ENCODE results near the gene SPATA33.
"Not testable (repeated sequence)": the region's sequence is repeated elsewhere in the genome, so short reads cannot be mapped to it uniquely, and the experiment has no call there.

SPATA33 gene

DNA sequence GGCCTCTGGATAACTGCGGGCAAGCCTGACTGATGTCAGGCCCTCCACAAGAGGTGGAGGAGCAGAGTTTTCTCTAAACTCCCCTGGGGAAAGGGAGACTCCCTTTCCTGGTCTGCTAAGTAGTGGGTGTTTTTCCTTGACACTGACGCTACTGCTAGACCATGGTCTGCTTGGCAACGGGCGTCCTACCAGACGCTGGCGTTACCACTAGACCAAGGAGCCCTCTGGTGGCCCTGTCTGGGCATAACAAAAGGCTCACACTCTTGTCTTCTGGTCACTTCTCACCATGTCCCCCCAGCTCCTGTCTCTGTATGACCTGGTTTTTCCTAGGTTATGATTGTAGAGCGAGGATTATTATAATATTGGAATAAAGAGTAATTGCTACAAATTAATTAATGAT, 9.4 kb downstream of the SPATA33 start:
- DNase-seq, result not testable (repeated sequence)

DNA sequence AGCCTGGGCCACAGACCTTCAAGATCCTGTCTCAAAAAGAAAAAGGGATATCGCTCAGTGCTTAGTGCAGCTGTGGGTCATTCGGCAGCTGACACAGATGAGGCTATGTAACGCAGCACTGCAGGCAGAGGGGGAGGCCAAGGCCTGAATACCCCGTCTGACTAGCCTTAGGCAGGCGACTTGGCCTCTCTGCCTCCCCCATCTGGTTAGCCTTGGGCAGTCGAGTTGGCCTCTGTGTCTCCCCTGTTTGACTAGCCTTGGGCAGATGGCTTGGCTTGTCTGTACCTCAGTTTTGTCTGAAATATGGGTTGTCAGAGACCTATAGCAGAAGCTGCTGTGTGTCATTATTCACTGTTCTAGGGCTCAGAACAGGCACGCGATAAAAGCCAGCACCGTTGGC, 10.0 kb downstream of the SPATA33 start:
- DNase-seq, result no peak

DNA sequence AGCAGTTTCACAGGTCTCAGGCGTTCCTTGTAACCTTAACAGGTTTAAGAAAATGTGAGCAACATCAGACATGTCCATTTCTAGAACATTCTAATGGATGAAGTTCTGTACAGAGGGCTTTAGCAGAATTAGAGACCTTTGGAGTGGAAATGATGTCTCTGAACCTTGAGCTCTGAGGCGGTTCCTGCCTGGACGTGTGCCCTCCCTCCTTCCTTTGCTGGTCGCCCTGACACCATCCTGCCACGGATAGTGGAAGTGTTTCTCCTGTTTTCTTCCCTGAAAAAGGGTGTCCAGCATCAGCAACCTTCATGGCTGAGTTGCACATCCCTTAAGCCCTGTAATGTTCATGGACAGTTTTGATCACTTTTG, 11.1 kb downstream of the SPATA33 start:
- DNase-seq, result no peak

DNA sequence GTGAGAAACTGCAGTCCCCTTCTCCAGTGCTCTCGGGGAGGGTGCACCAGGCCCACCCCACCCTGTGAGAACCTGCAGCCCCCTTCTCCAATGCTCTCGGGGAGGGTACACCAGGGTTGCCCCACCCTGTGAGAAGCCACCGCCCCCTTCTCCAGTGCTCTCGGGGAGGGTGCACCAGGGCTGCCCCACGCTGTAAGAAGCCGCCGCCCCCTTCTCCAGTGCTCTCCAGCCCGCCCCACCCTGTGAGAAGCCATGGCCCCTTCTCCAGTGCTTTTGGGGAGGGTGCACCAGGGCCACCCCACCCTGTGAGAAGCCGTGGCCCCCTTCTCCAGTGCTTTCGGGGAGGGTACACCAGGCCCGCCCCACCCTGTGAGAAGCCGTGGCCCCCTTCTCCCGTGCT, 12.1 kb downstream of the SPATA33 start:
- DNase-seq, result no peak

DNA sequence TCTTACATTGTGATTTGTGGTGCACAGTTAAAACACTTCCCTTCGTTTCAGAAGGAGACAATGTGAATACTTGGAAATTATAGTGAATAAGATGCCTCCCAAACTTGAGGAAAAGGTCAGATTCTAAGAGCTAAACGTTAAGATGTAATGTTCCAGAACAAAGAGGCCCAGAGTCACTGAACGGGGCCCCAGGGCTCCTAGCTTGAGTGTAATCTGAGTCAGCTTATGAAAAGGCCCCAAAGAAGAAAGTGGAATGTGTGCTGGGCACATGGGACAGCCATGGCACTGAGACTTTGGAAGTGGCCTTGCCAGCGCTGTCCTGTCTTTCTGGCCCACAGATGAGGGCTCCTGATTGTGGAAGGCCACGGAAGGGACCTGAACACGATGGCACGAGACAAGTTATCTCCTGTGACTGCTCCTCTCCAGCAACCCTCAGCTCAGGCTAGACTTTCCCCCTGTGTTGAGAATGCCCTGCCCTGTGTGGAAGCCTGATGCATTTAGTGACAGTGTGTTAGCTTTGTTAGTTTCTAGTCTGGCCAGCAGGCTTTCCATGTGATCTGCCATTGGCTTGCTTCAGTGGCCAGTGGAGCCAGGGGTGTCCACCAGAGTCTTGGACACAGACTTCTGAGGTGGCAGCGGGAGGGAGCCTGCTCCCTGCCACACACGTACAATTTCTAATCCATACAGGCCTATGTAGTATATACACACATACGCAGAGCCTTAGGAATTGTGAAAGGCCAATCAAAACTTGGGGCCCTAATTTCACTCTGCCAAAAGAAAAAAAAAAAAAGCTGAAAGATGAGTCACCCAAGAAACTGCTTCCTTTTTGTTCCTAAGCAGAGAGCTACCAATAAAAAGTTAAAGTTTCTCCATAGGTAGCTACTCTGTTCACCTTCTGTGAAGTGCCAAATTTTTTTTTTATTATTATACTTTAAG, 13.1 kb downstream of the SPATA33 start:
- DNase-seq, result no peak

DNA sequence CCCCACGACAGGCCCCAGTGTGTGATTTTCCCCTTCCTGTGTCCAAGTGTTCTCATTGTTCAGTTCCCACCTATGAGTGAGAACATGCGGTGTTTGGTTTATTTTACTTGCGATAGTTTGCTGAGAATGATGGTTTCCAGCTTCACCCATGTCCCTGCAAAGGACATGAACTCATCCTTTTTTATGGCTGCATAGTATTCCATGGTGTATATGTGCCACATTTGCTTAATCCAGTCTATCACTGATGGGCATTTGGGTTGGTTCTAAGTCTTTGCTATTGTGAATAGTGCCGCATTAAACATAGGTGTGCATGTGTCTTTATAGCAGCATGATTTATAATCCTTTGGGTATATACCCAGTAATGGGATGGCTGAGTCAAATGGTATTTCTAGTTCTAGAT, 13.9 kb downstream of the SPATA33 start:
- not testable (repeated sequence) for DNase-seq

DNA sequence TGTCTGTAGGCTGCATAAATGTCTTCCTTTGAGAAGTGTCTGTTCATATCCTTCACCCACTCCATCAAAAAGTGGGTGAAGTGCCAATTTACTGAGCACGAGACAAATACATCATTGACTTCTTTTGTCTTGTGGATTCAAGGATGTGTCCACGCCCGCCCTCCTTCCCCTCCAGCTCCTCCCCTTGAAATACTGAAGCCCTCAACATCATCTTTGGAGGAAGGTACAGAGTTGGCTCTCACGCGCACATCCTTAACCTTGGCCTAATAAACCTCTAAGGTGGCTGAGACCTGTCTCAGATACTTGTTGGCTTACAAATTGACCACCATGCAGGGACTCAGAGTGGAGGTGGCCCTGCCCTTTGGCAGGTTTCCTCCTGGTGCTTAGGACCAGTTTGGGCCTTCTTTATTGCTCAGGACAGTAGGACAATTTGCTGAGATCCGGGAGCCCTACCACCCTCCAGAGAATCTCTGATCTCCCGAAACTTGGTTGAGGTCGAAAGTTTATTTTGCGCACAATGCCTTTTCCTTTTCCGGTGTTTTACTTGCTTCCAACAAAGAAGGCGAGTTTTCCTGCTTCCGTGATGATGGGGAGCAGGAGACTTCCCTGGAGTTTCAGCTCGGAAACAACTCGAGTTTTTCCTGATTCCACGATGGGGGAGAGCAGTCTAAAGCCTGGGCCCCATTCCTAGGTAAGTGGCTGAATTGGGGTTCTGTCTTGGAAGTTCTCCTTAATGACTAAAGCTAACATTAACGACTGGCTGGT, 14.7 kb downstream of the SPATA33 start:
- no peak for DNase-seq

DNA sequence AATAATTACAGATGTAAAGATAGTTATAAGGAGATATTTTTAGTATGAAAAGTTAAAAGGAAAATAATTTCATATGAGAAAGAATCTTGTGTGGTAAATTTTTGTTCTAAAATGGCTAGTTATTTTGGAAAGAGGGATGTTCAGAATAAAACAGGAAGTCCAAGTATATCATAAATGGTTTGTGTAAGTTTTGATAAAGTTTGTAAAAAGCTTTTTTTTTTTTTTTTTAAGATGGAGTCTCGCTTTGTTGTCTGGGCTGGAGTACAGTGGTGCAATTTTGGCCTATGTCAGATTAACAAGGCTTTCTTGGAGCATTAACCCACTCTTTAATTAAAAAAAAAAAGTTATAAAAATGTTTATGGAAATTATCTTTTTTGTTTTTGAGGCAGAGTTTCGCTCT, 20.6 kb downstream of the SPATA33 start:
- DNase-seq, result no peak

DNA sequence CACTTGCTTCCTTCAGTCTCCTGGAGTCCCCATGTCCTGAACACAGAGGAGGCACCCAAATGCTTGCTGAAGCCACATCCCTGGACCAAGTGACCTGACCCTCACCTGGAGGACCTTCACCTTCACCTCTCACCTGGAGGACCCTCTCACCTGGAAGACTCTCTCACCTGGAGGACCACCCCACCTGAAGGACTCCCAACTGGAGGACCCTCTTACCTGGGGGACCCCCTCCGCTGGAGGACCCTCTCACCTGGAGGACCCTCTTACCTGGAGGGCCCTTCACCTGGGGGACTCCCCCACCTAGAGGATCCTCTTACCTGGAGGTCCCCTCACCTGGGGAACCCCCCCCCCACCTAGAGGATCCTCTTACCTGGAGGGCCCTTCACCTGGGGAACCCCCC, 28.3 kb downstream of the SPATA33 start:
- DNase-seq, result no peak

DNA sequence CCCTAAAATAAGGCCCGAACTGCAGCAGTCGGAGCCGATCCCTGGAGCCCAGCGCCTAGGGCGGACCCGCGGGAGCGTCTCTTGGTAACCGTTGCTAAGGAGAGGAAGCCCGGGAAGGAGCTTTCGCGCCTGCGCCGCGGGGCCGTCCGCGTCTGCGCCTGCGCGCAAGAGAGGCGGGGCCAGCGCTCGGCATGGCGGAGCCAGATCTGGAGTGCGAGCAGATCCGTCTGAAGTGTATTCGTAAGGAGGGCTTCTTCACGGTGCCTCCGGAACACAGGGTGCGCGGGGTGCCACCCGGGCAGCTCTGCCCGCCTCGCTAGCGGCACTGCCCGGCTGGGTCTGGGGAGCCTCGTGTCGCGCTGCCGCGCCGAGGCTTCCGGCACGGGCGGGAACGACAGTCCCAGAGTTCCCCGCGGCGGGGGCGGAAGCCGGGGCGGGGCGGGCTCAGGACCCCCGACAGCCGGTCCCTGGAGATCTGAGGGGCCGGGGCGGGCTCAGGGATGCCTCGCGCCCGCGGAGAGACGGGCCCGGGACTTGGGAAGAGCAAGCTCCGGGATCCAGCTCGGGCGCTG, 29.0 kb downstream of the SPATA33 start, which contains the start of gene CDK10:
CDK10 (plus strand) TSS at position 170 of the 572 bp plus-strand sequence; CDS start at position 192, 22 bp downstream.
- DNase-seq, result peak; percentile 87

DNA sequence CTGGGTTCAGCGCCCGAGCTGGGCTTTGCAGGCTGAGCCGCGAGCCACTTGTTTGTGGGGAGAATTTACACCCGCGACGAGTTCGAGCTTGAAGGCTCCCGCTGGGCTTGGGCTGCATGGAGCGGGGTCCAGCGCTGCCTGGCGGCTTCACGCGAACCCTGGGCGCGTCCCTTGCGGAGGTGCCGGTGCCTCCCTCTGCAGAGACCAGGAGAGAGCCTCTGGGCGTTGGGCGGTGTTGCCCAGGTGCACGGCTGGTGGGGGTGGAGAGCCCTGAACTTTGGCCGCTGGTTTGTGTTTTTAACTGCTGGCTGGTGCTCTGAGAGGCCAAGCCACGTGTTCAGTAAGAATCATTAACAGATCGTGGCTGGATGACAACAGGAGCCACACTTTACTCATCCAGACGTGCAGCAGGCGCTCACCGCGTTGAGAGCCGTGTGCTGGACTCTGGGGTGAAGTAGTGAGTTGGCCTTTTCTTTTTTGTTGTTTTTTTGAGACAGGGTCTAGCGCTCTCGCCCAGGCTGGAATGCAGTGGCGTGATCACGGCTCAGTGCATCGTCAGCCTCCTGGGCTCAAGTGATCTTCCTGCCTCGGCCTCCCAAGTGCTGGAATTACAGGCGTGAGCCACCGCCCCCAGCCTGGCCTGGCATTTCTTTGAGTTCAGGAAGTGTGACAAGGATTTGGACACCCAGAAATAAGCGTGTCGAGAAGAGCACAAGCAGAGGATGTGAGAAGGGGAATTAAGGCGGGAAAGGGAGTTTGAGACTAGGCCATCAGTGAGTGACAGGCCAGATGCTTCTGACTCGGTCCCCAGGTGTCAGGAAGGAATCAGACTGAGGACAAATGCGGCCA, 29.7 kb downstream of the SPATA33 start:
- no peak for DNase-seq

DNA sequence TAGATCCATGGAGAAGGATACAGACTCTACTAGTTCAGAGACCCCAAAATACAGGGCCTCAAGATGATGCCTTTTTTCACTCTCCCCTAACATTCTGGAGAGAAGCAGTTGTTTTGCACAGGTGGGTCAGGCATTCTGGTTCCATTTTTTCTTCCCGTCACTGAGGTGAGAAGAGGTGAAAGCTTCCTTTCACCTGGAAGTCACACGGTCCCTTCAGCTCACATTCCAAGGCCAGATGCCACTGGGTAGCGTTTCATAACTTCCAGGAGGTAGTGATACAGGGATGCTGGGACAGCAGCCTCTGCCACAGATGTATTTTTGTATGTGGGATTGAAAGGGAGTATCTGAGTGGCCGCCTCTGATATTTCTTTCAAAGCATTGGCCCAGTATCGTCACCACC, 30.8 kb downstream of the SPATA33 start:
- DNase-seq, result no peak

DNA sequence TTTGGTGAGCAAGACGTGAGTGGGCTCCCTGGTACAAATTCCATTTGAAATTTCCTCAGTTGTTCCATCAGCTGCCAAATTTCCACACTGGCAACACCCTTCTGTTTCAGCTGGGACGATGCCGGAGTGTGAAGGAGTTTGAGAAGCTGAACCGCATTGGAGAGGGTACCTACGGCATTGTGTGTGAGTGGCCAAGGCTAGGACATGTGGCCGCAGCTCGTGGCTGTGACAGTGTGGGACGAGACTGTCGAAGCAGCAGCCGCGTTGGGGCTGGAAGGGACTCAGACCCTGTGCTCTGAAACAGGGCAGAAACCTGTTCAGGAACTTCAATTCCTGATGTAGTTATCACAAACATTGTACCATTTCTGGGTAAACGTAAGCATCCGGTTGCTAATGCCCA, 31.5 kb downstream of the SPATA33 start:
- DNase-seq, result no peak

DNA sequence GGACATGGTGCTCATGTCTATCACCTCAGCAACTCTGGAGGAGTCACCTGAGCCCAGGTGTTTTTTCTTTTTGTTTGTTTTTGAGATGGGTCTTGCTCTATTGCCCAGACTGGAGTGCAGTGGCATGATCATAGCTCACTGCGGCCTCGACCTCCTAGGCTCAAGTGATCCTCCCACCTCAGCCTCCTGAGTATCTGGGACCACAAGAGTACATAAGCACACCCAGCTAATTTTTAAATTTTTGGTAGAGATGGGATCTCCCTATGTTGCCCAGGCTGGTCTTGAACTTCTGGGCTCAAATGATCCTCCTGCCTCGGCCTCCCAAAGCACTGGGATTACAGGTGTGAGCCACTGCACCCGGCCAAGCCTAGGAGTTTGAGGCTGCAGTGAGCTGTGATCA, 32.0 kb downstream of the SPATA33 start:
- not testable (repeated sequence) for DNase-seq

DNA sequence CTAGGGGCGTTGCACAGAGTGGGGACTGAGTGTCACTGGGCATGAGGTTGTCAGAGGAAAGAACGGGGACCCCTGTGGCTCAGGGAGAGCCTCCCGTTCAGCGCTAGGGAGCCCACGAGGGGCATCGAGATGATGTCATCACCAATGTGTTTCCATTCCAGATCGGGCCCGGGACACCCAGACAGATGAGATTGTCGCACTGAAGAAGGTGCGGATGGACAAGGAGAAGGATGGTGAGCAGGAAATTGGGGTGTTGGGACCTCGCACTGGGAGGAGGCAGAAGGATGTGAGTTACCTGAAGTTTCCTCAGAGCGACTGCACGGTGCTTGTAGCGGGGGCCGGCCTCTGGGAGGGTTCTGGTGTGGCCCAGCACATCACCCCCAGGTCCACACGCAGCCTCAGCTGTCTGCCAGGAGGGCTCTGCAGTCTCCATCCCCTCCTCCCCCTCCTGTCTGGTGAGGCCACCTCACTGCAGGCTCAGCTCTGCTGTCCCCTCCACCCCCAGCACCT, 32.8 kb downstream of the SPATA33 start:
- DNase-seq, result no peak

DNA sequence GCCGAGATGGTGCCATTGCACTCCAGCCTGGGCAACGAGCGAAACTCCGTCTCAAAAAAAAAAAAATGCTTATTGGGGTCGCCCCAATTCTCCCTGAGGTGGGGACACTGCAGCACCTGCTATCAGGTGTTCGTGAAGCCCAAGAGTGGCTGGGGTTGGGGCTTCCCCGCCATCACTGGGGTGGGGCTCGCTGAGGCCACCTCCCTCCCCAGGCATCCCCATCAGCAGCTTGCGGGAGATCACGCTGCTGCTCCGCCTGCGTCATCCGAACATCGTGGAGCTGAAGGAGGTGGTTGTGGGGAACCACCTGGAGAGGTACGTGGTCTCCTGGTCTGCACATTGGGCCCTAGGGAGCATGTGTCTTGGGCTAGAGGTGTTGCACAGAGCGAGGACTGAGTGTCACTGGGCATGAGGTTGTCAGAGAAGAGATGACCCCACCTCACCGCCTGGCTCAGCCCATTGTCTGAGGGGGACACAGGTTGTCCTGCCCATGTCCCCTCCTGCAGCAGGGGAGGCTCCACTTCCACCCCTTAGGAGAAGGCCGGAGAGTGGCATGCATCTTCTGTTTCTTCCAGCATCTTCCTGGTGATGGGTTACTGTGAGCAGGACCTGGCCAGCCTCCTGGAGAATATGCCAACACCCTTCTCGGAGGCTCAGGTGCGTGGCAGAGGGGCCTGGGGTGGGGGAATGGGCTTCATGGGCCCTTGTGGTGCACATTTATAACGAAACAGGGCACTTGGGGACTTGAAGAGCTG, 33.8 kb downstream of the SPATA33 start:
- no peak for DNase-seq

DNA sequence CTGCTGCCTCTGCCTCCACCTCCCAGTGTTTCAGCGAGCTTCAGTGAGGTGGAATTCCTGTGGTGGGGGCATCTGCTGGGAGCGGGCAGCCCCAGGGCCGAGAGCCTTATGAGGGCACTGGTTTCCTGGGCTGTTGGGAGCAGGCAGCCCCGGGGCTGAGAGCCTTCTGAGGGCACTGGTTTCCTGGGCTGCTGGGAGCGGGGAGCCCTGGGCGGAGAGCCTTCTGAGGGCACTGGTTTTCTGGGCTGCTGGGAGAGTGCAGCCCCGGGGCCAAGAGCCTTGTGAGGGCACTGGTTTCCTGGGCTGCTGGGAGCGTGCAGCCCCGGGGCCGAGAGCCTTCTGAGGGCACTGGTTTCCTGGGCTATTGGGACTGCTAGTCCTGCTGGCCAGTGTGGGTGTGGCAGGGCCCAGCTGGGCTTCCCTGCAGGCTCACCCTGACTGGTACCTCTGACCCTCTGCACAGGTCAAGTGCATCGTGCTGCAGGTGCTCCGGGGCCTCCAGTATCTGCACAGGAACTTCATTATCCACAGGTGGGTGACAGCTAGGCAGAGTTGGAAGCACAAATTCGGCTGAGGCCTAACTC, 34.4 kb downstream of the SPATA33 start:
- DNase-seq, result no peak

DNA sequence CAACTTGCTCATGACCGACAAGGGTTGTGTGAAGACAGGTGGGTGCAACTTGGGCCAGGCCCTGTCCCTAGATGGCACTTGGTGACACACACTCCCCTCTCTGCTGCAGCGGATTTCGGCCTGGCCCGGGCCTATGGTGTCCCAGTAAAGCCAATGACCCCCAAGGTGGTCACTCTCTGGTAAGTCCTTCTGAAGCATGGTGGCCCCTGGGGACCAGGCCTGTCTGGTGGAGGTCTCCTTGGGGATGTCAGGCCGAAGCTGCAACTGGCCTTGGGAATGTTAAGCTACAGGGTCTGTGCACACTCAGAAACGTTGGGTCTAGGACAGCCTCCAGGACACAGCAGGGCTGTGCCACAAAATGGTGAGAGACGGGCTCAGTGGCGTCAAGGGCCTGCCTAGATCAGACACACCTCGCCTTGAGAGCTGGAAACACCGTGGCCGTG, 35.7 kb downstream of the SPATA33 start:
- DNase-seq, result no peak

DNA sequence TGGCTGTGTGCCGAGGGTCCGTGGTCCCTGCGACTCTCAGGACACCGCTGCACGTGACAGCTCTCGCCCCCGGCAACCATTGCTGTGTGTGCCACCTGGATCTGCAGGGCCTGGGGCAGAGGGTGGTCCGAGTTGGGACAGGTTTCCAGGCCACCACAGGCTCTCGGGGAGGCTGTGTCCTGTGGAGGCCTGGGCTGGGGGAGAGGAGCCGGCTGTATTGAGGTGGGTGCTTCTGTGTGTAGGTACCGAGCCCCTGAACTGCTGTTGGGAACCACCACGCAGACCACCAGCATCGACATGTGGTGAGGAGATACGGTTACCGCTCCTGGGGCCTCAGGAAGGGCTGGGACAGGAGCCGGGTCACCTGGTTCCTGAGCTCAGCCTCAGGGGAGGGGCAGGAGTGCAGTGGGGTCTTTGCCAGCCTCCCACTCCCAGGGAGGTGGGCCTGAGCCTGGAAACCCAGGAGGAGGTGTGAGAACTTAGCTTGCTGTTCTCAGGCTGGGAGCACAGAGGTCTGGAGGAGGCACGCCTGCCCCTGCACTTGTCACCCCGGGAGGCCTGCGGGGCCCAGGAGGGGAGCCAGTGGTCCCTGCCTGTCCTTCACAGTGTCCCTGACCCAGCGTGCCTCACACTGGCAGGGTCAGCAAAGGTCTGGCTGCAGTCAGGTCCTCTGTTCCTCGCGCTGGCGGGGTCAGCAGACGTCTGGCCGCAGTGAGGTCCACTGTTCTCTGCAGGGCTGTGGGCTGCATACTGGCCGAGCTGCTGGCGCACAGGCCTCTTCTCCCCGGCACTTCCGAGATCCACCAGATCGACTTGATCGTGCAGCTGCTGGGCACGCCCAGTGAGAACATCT, 36.5 kb downstream of the SPATA33 start:
- no peak for DNase-seq

DNA sequence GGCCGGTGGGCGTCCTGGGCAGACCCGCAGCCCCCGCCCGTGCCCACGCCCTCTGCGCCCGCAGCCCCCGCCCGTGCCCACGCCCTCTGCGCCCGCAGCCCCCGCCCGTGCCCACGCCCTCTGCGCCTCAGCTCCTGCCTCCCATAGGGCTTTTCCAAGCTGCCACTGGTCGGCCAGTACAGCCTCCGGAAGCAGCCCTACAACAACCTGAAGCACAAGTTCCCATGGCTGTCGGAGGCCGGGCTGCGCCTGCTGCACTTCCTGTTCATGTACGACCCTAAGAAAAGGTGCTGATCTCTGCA, 37.1 kb downstream of the SPATA33 start:
- not testable (repeated sequence) for DNase-seq
